ENCODE data around the gene IFIH1.

- TF ChIP-seq POLR2A (IDR thresholded peaks at IDR 0.05) = no peak
- TF ChIP-seq, protein P1, sequence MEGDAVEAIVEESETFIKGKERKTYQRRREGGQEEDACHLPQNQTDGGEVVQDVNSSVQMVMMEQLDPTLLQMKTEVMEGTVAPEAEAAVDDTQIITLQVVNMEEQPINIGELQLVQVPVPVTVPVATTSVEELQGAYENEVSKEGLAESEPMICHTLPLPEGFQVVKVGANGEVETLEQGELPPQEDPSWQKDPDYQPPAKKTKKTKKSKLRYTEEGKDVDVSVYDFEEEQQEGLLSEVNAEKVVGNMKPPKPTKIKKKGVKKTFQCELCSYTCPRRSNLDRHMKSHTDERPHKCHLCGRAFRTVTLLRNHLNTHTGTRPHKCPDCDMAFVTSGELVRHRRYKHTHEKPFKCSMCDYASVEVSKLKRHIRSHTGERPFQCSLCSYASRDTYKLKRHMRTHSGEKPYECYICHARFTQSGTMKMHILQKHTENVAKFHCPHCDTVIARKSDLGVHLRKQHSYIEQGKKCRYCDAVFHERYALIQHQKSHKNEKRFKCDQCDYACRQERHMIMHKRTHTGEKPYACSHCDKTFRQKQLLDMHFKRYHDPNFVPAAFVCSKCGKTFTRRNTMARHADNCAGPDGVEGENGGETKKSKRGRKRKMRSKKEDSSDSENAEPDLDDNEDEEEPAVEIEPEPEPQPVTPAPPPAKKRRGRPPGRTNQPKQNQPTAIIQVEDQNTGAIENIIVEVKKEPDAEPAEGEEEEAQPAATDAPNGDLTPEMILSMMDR (IDR thresholded peaks at IDR 0.05) = peak in 2 of 3 experiments; percentile 76 to 77
- no peak for TF ChIP-seq POLR2AphosphoS5 (IDR thresholded peaks at IDR 0.05; ENCODE audit: insufficient read depth in 1 of 2, low read depth in 1 of 2)
These were observed 20.4 kb downstream of the IFIH1 start for GRCh38 chr2:162297925-162298552.

All from vagina (tissue), 2 donors.